HG02588 (cell line): ENCODE results near the gene SMC1A.

Experiments used
- ATAC-seq: cut with Tn5 transposase; IDR thresholded peaks from one replicate; pipeline ENCODE4 v1.9.1; 2021; ENCODE audit warnings: mild to moderate bottlenecking, moderate library complexity; ENCODE audit not compliant: unreplicated experiment

The SMC1A gene

DNA sequence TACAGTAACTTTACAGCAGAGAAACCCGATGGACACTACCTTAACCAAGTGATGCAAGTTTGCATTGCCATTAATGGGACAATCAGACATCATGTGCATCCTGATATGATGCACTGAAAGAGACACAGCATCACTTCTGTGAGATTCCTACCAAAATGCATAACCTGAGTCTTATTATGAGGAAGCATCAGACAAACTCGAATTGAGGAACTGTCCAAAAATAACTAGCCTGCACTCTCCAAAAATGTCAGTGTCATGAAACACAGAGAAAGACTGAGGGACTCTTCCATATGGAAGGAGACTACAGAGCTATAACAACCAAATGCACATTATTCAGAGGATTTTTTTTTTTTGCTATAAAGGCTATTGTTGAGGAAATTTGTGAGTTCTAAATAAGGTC is 74.5 kb downstream of the SMC1A start:
- no peak for ATAC-seq

DNA sequence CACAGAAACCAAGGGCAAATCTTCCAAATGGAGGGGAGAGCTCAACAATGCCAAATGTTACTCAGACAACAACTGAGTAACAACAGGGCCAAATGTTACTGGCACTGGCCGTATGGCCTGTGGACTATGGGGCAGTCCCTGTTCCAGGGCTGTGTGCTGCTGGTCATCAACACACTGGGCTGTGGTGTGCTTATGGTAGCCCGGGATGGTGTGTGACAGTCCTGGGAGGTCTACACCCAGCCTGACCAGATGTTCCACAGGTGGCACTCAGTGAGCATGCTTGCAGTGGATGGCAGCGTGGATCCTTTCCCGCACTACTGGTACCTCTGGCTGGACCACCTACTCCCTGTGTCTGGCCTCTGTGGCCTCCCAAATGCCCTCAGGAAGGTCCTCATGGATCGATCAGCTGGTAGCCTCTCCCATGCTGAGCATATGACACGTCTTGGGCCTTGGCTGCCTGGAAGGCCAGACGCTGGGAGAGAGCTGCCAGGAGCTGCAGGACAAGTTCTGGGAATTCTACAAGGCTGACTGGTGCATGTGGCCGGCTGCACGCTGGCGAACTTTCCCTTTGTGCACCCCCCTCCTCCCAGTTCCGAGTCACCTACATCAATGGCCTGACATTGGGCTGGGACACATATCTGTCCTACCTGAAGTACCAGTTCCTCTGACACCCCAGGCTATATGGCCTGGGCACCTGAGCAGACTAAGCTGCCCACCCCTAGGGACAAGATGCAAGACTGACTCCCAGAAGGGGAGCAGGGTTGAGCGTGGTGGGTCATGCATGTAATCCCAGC is 81.4 kb downstream of the SMC1A start:
- ATAC-seq, result no peak

DNA sequence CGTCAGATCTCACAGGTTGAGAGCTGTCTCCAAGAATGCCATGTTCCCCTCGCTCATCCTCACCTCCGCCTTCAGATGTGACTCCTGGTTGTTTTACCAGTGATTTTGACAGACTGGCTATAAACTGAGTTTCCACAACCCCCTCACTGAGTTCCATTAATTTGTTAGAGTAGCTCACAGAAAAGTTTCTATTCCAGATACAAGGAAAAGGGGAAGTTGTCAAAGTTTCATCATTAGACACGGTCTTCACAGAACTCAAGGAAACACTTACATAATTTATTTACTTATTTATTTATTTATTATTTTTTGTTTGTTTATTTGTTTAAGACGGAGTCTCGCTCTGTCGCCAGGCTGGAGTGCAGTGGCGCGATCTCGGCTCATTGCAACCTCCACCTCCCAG is 85.4 kb downstream of the SMC1A start:
- ATAC-seq, result no peak

- ATAC-seq, result no peak
These were observed 88.6 kb downstream of the SMC1A start for GRCh38 chrX:53333853-53334252.

GRCh38 chrX:53332204-53332603 is 90.2 kb downstream of the SMC1A start:
- ATAC-seq, result no peak

DNA sequence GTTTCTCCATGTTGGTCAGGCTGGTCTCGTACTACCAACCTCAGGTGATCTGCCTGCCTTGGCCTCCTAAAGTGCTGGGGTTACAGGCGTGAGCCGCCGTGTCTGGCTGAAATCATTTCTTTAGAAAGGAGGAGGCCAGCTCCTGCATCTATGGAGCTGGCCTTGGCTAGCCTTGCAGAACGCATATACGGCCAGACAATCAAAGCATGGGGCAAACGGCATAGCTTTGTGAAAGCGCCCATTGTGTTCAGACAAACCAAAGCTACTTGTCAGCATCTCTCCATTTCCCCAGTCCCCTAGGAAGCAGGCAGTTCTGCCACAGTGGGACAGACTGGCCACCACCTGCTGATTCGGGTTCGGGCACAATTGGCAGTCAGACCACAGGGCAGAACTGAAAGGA is 92.1 kb downstream of the SMC1A start:
- no peak for ATAC-seq

DNA sequence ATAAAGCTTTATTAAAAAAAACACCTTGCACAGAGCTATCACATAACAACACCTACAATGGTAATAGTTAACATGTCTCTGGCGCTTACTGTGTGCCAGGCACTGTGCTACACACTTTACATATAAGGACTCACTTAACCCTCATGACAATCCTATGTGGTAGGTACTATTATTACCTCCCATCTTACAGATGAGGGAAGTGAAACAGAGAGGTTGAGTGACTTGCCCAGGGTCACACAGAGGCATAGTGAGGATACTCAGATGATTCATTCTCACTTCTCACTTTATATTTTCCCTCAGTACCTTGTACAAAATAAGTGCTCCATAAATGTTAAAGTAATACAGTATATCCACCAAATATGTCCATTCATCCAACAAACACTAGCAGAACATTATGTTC is 97.7 kb downstream of the SMC1A start:
- ATAC-seq, result no peak
